HG02884 (cell line): ENCODE results near the gene CES4A.

Experiments used
- ATAC-seq: cut with Tn5 transposase; IDR thresholded peaks from one replicate; pipeline ENCODE4 v1.9.1; 2021; ENCODE audit warnings: mild to moderate bottlenecking, moderate library complexity; ENCODE audit not compliant: unreplicated experiment

Gene CES4A

GRCh38 chr16:67017810-67018488 is 29.6 kb downstream of the CES4A start:
- ATAC-seq = peak; percentile 73

- no peak for ATAC-seq
Measured at GRCh38 chr16:67019171-67019570, 30.8 kb downstream of the CES4A start.

GRCh38 chr16:67021321-67021720 is 32.9 kb downstream of the CES4A start:
- no peak for ATAC-seq

GRCh38 chr16:67022531-67023214 is 34.3 kb downstream of the CES4A start:
- ATAC-seq = no peak

GRCh38 chr16:67023689-67024088 is 35.3 kb downstream of the CES4A start:
- no peak for ATAC-seq

GRCh38 chr16:67024384-67025209 is 36.2 kb downstream of the CES4A start:
- no peak for ATAC-seq

GRCh38 chr16:67025210-67025550 is 36.8 kb downstream of the CES4A start:
- no peak for ATAC-seq

- no peak for ATAC-seq
Measured at GRCh38 chr16:67026570-67026969, 38.2 kb downstream of the CES4A start.

GRCh38 chr16:67027046-67027445 is 38.7 kb downstream of the CES4A start:
- no peak for ATAC-seq

GRCh38 chr16:67028167-67028695 is 39.8 kb downstream of the CES4A start:
- no peak for ATAC-seq

- ATAC-seq = peak; percentile 65
Measured at GRCh38 chr16:67028696-67029253, 40.4 kb downstream of the CES4A start, which contains the start of gene CBFB. Gene CBFB (plus strand): TSS chr16:67029149. CDS start chr16:67029408, 259 bp downstream.

- ATAC-seq = peak; percentile 36
Measured at GRCh38 chr16:67029254-67030096, 41.1 kb downstream of the CES4A start.

GRCh38 chr16:67030221-67030962 is 42.0 kb downstream of the CES4A start:
- no peak for ATAC-seq

GRCh38 chr16:67034487-67034886 is 46.1 kb downstream of the CES4A start:
- no peak for ATAC-seq

GRCh38 chr16:67035364-67035763 is 47.0 kb downstream of the CES4A start:
- no peak for ATAC-seq

- ATAC-seq = no peak
Measured at GRCh38 chr16:67036323-67036741, 47.9 kb downstream of the CES4A start.

GRCh38 chr16:67039260-67040020 is 51.1 kb downstream of the CES4A start:
- ATAC-seq = no peak

GRCh38 chr16:67040166-67040565 is 51.8 kb downstream of the CES4A start:
- ATAC-seq = no peak

GRCh38 chr16:67040906-67041305 is 52.5 kb downstream of the CES4A start:
- no peak for ATAC-seq
